ENCODE results near the gene MT1HL1. TPM values are rescaled to one million over a fixed set of nuclear protein-coding genes. Genes with fewer than 3 reads are reported as not detected.

MT1HL1 gene
- total RNA-seq, 4 donors from 2014 or later: not detected

GRCh38 chr1:236998546-236998945 lies 5.7 kb downstream of the MT1HL1 start:
- no peaks in the 10 kb centered on the region for H3K27me3 ChIP-seq
- 62 to 67% methylated on average over 3 of the region's 3 CpGs for WGBS, 2 donors
- no peaks in the 10 kb centered on the region for H3K9me3 ChIP-seq
- no peaks in the 10 kb centered on the region for H3K4me1 ChIP-seq
- H3K36me3 ChIP-seq: no peaks in the 10 kb centered on the region
- TF ChIP-seq EP300 (IDR thresholded peaks at IDR 0.05): no peak
- DNase-seq (ENCODE audit: low spot score in 2 of 2): no peak
- H3K4me3 ChIP-seq: no peak overlapping the region
- H3K27ac ChIP-seq: no peak overlapping the region

DNA sequence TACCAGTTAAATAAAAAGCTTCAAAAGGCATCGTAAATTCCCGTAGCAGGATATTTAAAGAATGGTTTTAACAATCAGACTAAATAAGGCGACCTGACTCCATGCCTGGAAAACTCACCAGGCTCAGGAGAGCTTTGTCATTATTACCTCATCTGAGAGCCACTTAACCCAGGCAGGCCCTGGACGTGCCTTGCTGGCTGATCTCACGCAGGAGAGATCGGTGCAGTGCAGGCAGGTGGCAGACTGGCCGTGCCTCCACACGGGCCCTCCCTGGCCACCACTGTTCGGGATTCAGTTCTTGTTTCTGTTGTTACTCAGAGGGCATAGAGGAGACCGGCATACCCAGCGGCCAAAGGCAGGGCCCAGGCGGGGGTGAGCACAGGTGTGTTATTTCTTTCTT lies 6.4 kb downstream of the MT1HL1 start:
- WGBS, 2 donors: 50 to 53% methylated on average over 9 to 12 of the region's 12 CpGs
- TF ChIP-seq POLR2A (IDR thresholded peaks at IDR 0.05): no peak
- TF ChIP-seq, protein P1, sequence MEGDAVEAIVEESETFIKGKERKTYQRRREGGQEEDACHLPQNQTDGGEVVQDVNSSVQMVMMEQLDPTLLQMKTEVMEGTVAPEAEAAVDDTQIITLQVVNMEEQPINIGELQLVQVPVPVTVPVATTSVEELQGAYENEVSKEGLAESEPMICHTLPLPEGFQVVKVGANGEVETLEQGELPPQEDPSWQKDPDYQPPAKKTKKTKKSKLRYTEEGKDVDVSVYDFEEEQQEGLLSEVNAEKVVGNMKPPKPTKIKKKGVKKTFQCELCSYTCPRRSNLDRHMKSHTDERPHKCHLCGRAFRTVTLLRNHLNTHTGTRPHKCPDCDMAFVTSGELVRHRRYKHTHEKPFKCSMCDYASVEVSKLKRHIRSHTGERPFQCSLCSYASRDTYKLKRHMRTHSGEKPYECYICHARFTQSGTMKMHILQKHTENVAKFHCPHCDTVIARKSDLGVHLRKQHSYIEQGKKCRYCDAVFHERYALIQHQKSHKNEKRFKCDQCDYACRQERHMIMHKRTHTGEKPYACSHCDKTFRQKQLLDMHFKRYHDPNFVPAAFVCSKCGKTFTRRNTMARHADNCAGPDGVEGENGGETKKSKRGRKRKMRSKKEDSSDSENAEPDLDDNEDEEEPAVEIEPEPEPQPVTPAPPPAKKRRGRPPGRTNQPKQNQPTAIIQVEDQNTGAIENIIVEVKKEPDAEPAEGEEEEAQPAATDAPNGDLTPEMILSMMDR (IDR thresholded peaks at IDR 0.05): no peak
- TF ChIP-seq EP300 (IDR thresholded peaks at IDR 0.05): no peak
- H3K27ac ChIP-seq: no peak overlapping the region

GRCh38 chr1:236997361-236997760 lies 6.9 kb downstream of the MT1HL1 start:
- TF ChIP-seq, protein P1 (IDR thresholded peaks at IDR 0.05): no peak
- no peak for TF ChIP-seq POLR2A (IDR thresholded peaks at IDR 0.05)
- no peak for TF ChIP-seq EP300 (IDR thresholded peaks at IDR 0.05)
- Histone ChIP-seq H3K4me3 (no peak overlapping the region), H3K27ac (no peak overlapping the region), H3K27me3 (no peaks in the 10 kb centered on the region), H3K36me3 (no peaks in the 10 kb centered on the region), H3K4me1 (no peaks in the 10 kb centered on the region), H3K9me3 (no peaks in the 10 kb centered on the region)
- WGBS, 2 donors: 86 to 87% methylated on average over 11 of the region's 11 CpGs
- DNase-seq (ENCODE audit: low spot score in 2 of 2): no peak

More for the DNA sequence above, 6.4 kb downstream of the MT1HL1 start:
- Histone ChIP-seq H3K4me1 (no peaks in the 10 kb centered on the region), H3K9me3 (no peaks in the 10 kb centered on the region), H3K4me3 (no peak overlapping the region), H3K27me3 (no peaks in the 10 kb centered on the region), H3K36me3 (no peaks in the 10 kb centered on the region)
- no peak for DNase-seq (ENCODE audit: low spot score in 2 of 2)

DNA sequence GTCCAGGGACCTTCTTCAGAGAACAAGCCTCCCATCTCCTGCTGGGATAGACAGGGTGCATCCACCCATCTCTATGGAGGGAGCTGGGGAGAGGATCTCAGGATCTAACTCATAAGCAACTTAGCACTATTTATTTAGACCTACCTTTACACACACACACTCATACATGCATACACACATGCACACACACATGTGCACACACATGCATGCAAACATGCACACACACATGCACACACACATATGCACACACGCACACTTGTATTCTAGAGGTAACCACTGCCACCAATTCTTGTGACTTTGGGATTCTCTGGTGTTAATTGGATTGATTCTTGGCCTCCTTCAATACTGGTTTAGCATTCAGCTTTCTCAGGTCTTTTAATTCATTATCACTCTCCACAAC lies 9.8 kb downstream of the MT1HL1 start:
- 95 to 100% methylated on average over 1 of the region's 1 CpG for WGBS, 2 donors
- Histone ChIP-seq H3K36me3 (no peaks in the 10 kb centered on the region), H3K9me3 (peaks cover 0 to 14% (median 0%) of the 10 kb centered on the region in 4 donors), H3K4me3 (no peak overlapping the region), H3K4me1 (no peaks in the 10 kb centered on the region), H3K27ac (no peak overlapping the region), H3K27me3 (no peaks in the 10 kb centered on the region)
- DNase-seq (ENCODE audit: low spot score in 2 of 2): no peak
- TF ChIP-seq EP300 (IDR thresholded peaks at IDR 0.05) (no peak), POLR2A (IDR thresholded peaks at IDR 0.05) (no peak)
- TF ChIP-seq, protein P1 (IDR thresholded peaks at IDR 0.05): no peak

DNA sequence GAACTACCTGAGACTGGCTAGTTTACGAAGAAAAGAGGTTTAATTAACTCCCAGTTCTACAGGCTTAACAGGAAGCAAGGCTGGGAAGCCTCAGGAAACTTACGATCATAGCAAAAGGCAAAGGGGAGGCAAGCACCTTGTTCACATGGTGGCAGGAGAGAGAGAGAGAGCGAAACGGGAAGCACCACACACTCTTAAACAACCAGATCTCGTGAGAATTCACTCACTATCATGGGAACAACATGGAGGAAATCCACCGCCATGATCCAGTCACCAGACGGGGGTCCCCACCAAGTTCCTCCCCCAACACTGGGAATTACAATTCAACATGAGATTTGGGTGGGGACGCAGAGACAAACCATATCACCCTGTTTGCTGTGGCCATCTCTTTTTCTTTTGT lies 11.8 kb downstream of the MT1HL1 start:
- no peak overlapping the region for H3K27ac ChIP-seq
- H3K9me3 ChIP-seq: peaks cover 0 to 29% (median 1%) of the 10 kb centered on the region in 4 donors
- no peak overlapping the region for H3K4me3 ChIP-seq
- DNase-seq (ENCODE audit: low spot score in 2 of 2): no peak
- no peaks in the 10 kb centered on the region for H3K27me3 ChIP-seq
- no peaks in the 10 kb centered on the region for H3K36me3 ChIP-seq
- 76 to 84% methylated on average over 8 of the region's 8 CpGs for WGBS, 2 donors
- H3K4me1 ChIP-seq: no peaks in the 10 kb centered on the region
- no peak for TF ChIP-seq EP300 (IDR thresholded peaks at IDR 0.05)
- TF ChIP-seq, protein P1 (IDR thresholded peaks at IDR 0.05): no peak
- TF ChIP-seq POLR2A (IDR thresholded peaks at IDR 0.05): no peak

DNA sequence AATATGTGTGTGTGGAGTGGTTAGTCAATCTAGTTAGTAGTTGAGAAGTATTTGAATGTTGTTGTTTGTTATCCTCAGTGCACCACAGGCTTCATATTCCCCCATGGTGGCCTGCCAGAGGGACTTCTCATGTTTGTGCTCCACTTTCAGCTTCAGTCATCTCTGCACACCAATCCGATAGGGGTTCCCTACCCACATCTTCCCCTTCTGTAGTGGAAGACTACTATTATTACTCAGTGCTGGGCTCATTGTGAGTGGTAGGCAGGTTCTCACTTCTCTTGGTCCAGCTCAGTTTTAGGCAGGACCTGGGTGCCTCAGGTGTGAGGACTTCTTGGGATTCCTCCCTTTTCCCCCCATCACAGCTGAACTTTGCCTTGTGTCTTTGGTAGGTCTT lies 14.2 kb downstream of the MT1HL1 start:
- TF ChIP-seq EP300 (IDR thresholded peaks at IDR 0.05) (no peak), POLR2A (IDR thresholded peaks at IDR 0.05) (no peak)
- TF ChIP-seq, protein P1 (IDR thresholded peaks at IDR 0.05): no peak

More for the DNA sequence above, 14.2 kb downstream of the MT1HL1 start:
- Histone ChIP-seq H3K9me3 (peaks cover 0 to 34% (median 1%) of the 10 kb centered on the region in 4 donors), H3K27me3 (no peaks in the 10 kb centered on the region), H3K27ac (no peak overlapping the region), H3K36me3 (no peaks in the 10 kb centered on the region), H3K4me3 (no peak overlapping the region), H3K4me1 (no peaks in the 10 kb centered on the region)
- 27 to 91% methylated on average over 1 of the region's 1 CpG for WGBS, 2 donors
- DNase-seq (ENCODE audit: low spot score in 2 of 2): no peak

Data from tibial nerve (tissue), 4 donors.